ENCODE measurements around the gene CASZ1.

GRCh38 chr1:10647414-10648170 is 148.9 kb downstream of the CASZ1 start:
- TF ChIP-seq CTCF (IDR thresholded peaks at IDR 0.05) (no peak), POLR2A (IDR thresholded peaks at IDR 0.05) (no peak)

Measured in esophagus squamous epithelium (tissue), 4 donors.